OCI-LY7 (cell line): Measurements from ENCODE around the gene RIT2.

Experiments used
- CTCF ChIP-seq: fragments of 200-600 bp; sonication (generic); conservative IDR thresholded peaks from 2 replicates; pipeline ENCODE4 v1.5.1; 2014; ENCODE audit warnings: mild to moderate bottlenecking, antibody characterized with exemption, low read length, moderate library complexity, mixed read lengths
- EZH2phosphoT487 ChIP-seq: fragments of 200-600 bp; sonication (generic); IDR thresholded peaks from 2 replicates; pipeline ENCODE4 v1.6.1; 2018; ENCODE audit warnings: low read depth, borderline replicate concordance, mild to moderate bottlenecking, mixed run types, antibody characterized with exemption, low read length, moderate library complexity, mixed read lengths

- TF ChIP-seq CTCF = no peak
- TF ChIP-seq EZH2phosphoT487 = no peak
These were observed 373.0 kb downstream of the RIT2 start for GRCh38 chr18:42742474-42742873.
